SK-N-SH (cell line): ENCODE data around the gene ABCC4. TPM values are rescaled to one million over a fixed set of nuclear protein-coding genes. Genes with fewer than 3 reads are reported as not detected.

Experiments
- CTCF ChIA-PET: fragments of 300-600, 350-600 bp; formaldehyde crosslinking; extraction: SDS; loops from one replicate; lab custom pipeline; 2021; lab: Yijun Ruan, JAX
- POLR2A ChIA-PET: fragments of 350-600 bp; sonication (Branson Sonifier 250); formaldehyde crosslinking; extraction: SDS; loops from one replicate; lab custom pipeline; 2020; ENCODE audit warnings: antibody characterized with exemption, inconsistent platforms; lab: Yijun Ruan, JAX
- DNase-seq: peaks from one replicate; pipeline ENCODE4 v3.0.0; 2012
- H2AFZ ChIP-seq: fragments of 200-600 bp; sonication (generic); 2 replicates; pipeline ENCODE4 v1.8.1; 2016; ENCODE audit warnings: antibody characterized with exemption, mild to moderate bottlenecking, low read depth
- H3F3A ChIP-seq: fragments of 200-600 bp; sonication (generic); replicated peaks from 2 replicates; pipeline ENCODE3; 2016; ENCODE audit warnings: antibody characterized with exemption, mild to moderate bottlenecking; ENCODE audit not compliant: insufficient read depth
- H3K27ac ChIP-seq, 2 experiments: fragments of 200-500 bp in 1 of 2; fragments of 200-600 bp in 1 of 2; sonication (Bioruptor generic) in 1 of 2; sonication (generic), shearing (Covaris generic) in 1 of 2; 2 replicates each; pipeline versions ENCODE4 v1.5.1 to v1.6.1; 2014 to 2016; ENCODE audit warnings: low read depth in 2 of 2, inconsistent platforms in 1 of 2, low read length in 1 of 2, mild to moderate bottlenecking in 1 of 2, mixed read lengths in 1 of 2
- H3K27me3 ChIP-seq: fragments of 200-600 bp; sonication (generic), shearing (Covaris generic); 2 replicates; pipeline ENCODE4 v1.6.1; 2016; ENCODE audit warnings: mixed run types; ENCODE audit not compliant: insufficient read depth
- H3K36me3 ChIP-seq, 2 experiments: fragments of 200-500 bp in 1 of 2; fragments of 200-600 bp in 1 of 2; sonication (Bioruptor generic) in 1 of 2; sonication (generic) in 1 of 2; replicated peaks in 1 of 2; 2 replicates each; pipeline versions ENCODE3 to v1.5.1; 2014 to 2016; ENCODE audit warnings: low read length in 1 of 2, mild to moderate bottlenecking in 1 of 2; ENCODE audit not compliant: insufficient read depth in 2 of 2, control insufficient read depth in 1 of 2
- H3K4me1 ChIP-seq, 2 experiments: fragments of 200-500 bp in 1 of 2; fragments of 200-600 bp in 1 of 2; sonication (Bioruptor generic) in 1 of 2; sonication (generic), shearing (Covaris generic) in 1 of 2; 2 replicates each; pipeline versions ENCODE4 v1.5.1 to v1.6.1; 2014 to 2016; ENCODE audit warnings: low read depth in 1 of 2, low read length in 1 of 2, mixed run types in 1 of 2; ENCODE audit not compliant: insufficient read depth in 2 of 2, control insufficient read depth in 1 of 2
- H3K4me2 ChIP-seq: fragments of 200-600 bp; sonication (generic), shearing (Covaris generic); 2 replicates; pipeline ENCODE4 v1.6.1; 2017; ENCODE audit warnings: mixed run types
- H3K4me3 ChIP-seq, 2 experiments: fragments of 200-500 bp in 1 of 2; fragments of 200-600 bp in 1 of 2; sonication (Bioruptor generic) in 1 of 2; sonication (generic), shearing (Covaris generic) in 1 of 2; 2 replicates each; pipeline versions ENCODE4 v1.5.1 to v1.8.1; 2014 to 2016; ENCODE audit warnings: low read depth in 2 of 2, inconsistent platforms in 1 of 2, low read length in 1 of 2, mild to moderate bottlenecking in 1 of 2, mixed read lengths in 1 of 2, moderate library complexity in 1 of 2
- H3K79me2 ChIP-seq: fragments of 200-600 bp; sonication (generic); 2 replicates; pipeline ENCODE4 v1.8.1; 2017; ENCODE audit warnings: mild to moderate bottlenecking; ENCODE audit not compliant: insufficient read depth
- H3K9ac ChIP-seq: fragments of 200-600 bp; sonication (generic); 2 replicates; pipeline ENCODE4 v1.6.1; 2017; ENCODE audit warnings: mixed run types
- H3K9me2 ChIP-seq: fragments of 200-600 bp; sonication (generic); 2 replicates; pipeline ENCODE4 v1.6.1; 2017; ENCODE audit warnings: mixed run types
- H3K9me3 ChIP-seq: fragments of 200-600 bp; sonication (generic); 2 replicates; pipeline ENCODE4 v1.6.1; 2017; ENCODE audit warnings: mixed run types, mild to moderate bottlenecking, moderate library complexity
- H4K20me1 ChIP-seq: fragments of 200-600 bp; sonication (generic); 2 replicates; pipeline ENCODE4 v1.6.1; 2017; ENCODE audit warnings: mild to moderate bottlenecking, mixed run types; ENCODE audit not compliant: insufficient read depth
- ELF1 ChIP-seq: IDR thresholded peaks from 2 replicates; pipeline ENCODE4 v1.4.0; 2012
- FOSL2 ChIP-seq: IDR thresholded peaks from 2 replicates; pipeline ENCODE4 v1.4.0; 2012; ENCODE audit warnings: low read depth, mild to moderate bottlenecking, moderate library complexity, borderline replicate concordance
- FOXJ3 ChIP-seq: sonication (generic); formaldehyde crosslinking; IDR thresholded peaks from 2 replicates; pipeline ENCODE4 v1.5.1; 2020; ENCODE audit warnings: mild to moderate bottlenecking, missing genetic modification reagents
- RAD21 ChIP-seq: IDR thresholded peaks from 2 replicates; pipeline ENCODE4 v1.6.1; 2012; ENCODE audit warnings: mild to moderate bottlenecking, low read length
- TCF12 ChIP-seq: IDR thresholded peaks from 2 replicates; pipeline ENCODE4 v1.4.0; 2012
- TEAD4 ChIP-seq: IDR thresholded peaks from 2 replicates; pipeline ENCODE4 v1.4.0; 2012; ENCODE audit warnings: mild to moderate bottlenecking, borderline replicate concordance; ENCODE audit not compliant: insufficient read depth
- WGBS: methylation state at CpG from one replicate; pipeline ENCODE4 v1.1.6; 2017; ENCODE audit warnings: low lambda C conversion rate; 5-methylcytosine and 5-hydroxymethylcytosine counted together
- polyA plus RNA-seq, 3 experiments: library from polyadenylated mRNA; depleted of rRNA; stranded (reverse); fragments of >200 nt; gene quantifications; 2 replicates each; pipeline ENCODE4 v1.2.3, GENCODE V29; 2012
- TF ChIP-seq, protein P1 (sequence below): IDR thresholded peaks from 2 replicates; pipeline ENCODE4 v1.4.0; 2012; ENCODE audit warnings: low read depth

The ABCC4 gene
- polyA plus RNA-seq, 1 of the 3 experiments (the other 2 are of a cell fraction): 7.8 TPM

DNA sequence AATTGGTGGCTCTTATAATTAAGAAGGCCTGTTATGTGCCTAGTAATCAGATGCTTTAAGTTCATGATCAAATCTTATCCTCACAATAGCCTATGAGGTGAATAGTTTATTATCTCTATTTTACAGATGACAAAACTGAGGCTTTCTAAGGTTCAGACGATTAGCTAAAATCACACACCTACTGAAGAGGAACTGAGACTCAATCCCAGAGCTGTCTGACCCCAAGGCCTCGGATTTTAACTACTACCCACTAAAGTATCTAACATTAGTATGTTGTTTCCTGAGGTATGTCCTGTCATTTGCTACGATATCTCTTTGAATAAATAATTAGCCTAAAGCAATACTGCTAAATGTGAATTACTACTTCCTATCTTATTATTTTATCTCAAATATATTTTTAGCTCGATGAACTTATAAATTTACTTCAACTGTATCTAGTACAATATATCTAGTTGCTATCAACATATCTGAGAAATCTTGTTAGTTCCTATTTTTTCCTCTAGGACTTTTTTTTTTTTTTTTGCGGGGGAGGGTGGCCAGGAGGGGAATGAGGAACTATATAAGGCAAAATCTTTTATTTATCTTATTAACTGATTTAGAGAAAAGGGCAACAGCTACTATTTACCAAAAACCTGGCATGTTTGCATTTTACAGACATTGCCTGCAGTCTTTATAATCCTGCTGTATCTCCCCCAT is 118.5 kb downstream of the ABCC4 start:
- H3K9ac ChIP-seq: no peak overlapping the region
- ChIA-PET POLR2A (no interaction called here), CTCF (interaction anchor here (1.4 to 4.6 kb wide), 4 partner anchors 9 to 222 kb away, joined by 5 to 23 read pairs (median 14); no protein-coding TSS in a partner anchor)
- no peaks in the 10 kb centered on the region for H3K9me2 ChIP-seq
- 76% methylated on average over 5 of the region's 5 CpGs for WGBS
- no peaks in the 10 kb centered on the region; a peak in 1 of 4 replicates for H3K4me1 ChIP-seq
- no peak overlapping the region for H3K4me2 ChIP-seq
- DNase-seq: no peak
- TF ChIP-seq FOXJ3: no peak
- TF ChIP-seq, protein P1, sequence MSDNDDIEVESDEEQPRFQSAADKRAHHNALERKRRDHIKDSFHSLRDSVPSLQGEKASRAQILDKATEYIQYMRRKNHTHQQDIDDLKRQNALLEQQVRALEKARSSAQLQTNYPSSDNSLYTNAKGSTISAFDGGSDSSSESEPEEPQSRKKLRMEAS: no peak
- TF ChIP-seq, all 33 proteins: peak for 0
- no peaks in the 10 kb centered on the region for H3K79me2 ChIP-seq
- H3F3A ChIP-seq: no peaks in the 10 kb centered on the region
- H3K27ac ChIP-seq: no peak overlapping the region
- no peaks in the 10 kb centered on the region for H3K27me3 ChIP-seq
- no peaks in the 10 kb centered on the region for H3K9me3 ChIP-seq
- no peak overlapping the region for H3K4me3 ChIP-seq
- no peak overlapping the region for H2AFZ ChIP-seq
- no peaks in the 10 kb centered on the region for H4K20me1 ChIP-seq
- peaks cover 3 to 10% of the 10 kb centered on the region in 2 experiments for H3K36me3 ChIP-seq

DNA sequence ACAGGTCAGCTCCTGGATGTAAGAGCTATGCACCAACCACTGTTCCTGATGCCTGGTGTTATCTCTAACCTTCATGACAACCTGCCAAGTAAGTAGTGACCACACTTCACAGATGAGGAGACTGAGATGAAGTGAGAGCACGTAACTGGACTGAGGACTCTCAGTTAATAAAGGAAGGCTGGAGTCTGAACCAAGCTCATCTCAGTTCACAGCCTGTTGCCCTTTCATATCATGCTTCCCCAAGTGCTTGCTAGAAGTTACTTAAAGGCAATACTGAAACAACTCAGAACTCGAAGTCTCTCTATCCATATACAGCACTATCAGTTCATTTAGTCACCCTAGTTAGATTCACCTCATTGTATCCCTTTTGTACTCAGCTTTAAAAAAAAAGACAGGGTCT is 119.7 kb downstream of the ABCC4 start:
- 92% methylated on average over 2 of the region's 2 CpGs for WGBS
- Histone ChIP-seq H3K9ac (no peak overlapping the region), H3K27ac (no peak overlapping the region), H3K79me2 (no peaks in the 10 kb centered on the region), H3K9me3 (no peaks in the 10 kb centered on the region), H3K4me3 (no peak overlapping the region), H3K4me2 (no peak overlapping the region), H3K9me2 (no peaks in the 10 kb centered on the region), H3K27me3 (no peaks in the 10 kb centered on the region), H3K36me3 (peaks cover 5 to 7% of the 10 kb centered on the region in 2 experiments), H3F3A (no peaks in the 10 kb centered on the region), H3K4me1 (no peaks in the 10 kb centered on the region; a peak in 1 of 4 replicates), H4K20me1 (no peaks in the 10 kb centered on the region), H2AFZ (no peak overlapping the region)
- POLR2A ChIA-PET: no interaction called here
- TF ChIP-seq TCF12 (no peak), TEAD4 (no peak)
- CTCF ChIA-PET: interaction anchor here (1.3 to 4.6 kb wide), 3 partner anchors 10 to 223 kb away, joined by 4 to 23 read pairs (median 18); no protein-coding TSS in a partner anchor
- no peak for DNase-seq

DNA sequence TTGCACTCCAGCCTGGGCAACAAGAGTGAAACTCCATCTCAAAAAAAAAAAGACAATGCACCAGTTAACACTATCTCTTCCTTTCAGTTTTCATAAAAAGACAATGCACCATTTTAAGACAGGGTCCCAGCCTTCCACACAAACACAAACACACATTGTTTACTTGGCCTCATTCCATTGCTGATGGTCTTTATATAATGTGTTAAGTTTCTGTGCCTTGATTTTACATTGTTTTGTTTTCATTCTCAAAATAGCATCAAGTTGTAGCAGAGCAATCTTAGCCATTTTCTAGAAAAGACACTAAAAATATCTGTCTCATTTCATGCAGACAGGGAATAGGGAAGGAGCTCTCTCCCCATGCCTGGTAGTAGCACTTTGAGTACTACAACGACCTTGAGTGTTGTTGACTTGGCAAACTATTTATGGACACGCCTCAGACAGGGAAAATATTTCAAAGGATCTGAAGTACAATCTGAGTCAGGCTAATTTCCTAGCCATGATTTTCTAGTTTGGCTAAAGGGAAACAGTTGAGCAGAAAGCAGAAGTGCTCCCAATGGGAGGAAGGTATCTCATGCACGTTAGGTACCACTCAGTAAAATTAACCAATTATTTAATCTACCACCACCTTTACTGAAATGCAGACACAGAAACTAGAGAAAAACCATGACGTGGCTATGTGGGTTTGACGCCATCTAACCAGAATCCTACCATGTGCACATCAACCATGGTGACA is 120.6 kb downstream of the ABCC4 start:
- H3K79me2 ChIP-seq: no peaks in the 10 kb centered on the region
- no peak overlapping the region for H2AFZ ChIP-seq
- no peak overlapping the region for H3K27ac ChIP-seq
- no peaks in the 10 kb centered on the region; a peak in 1 of 4 replicates for H3K4me1 ChIP-seq
- H3K9me3 ChIP-seq: no peaks in the 10 kb centered on the region
- WGBS: 79% methylated on average over 3 of the region's 5 CpGs
- no peaks in the 10 kb centered on the region for H3F3A ChIP-seq
- TF ChIP-seq FOSL2 (no peak), ELF1 (no peak), RAD21 (no peak)
- no peaks in the 10 kb centered on the region for H3K9me2 ChIP-seq
- H3K27me3 ChIP-seq: no peaks in the 10 kb centered on the region
- H3K36me3 ChIP-seq: peaks cover 0 to 7% of the 10 kb centered on the region in 2 experiments
- H4K20me1 ChIP-seq: no peaks in the 10 kb centered on the region
- H3K4me3 ChIP-seq: no peak overlapping the region
- ChIA-PET CTCF (interaction anchor here (1.3 to 4.0 kb wide), 4 partner anchors 8 to 224 kb away, joined by 4 to 22 read pairs (median 14); no protein-coding TSS in a partner anchor), POLR2A (no interaction called here)
- no peak overlapping the region for H3K4me2 ChIP-seq
- no peak for DNase-seq
- H3K9ac ChIP-seq: no peak overlapping the region
